ENCODE measurements around the gene NRG3.

Gene NRG3

GRCh38 chr10:82908751-82909150, 1033.8 kb downstream of the NRG3 start (continued):
- no peak for TF ChIP-seq TSHZ2 (CRISPR knock-in tag; IDR thresholded peaks at IDR 0.05)

GRCh38 chr10:82910301-82910700, 1035.3 kb downstream of the NRG3 start:
- ATAC-seq, result no peak
- TF ChIP-seq ZFP3 (CRISPR knock-in tag; IDR thresholded peaks at IDR 0.05) (no peak), RARB (CRISPR knock-in tag; IDR thresholded peaks at IDR 0.05) (no peak), PATZ1 (CRISPR knock-in tag; IDR thresholded peaks at IDR 0.05; ENCODE audit: borderline replicate concordance) (no peak), ZC3H10 (CRISPR knock-in tag; IDR thresholded peaks at IDR 0.05) (no peak), TSHZ2 (CRISPR knock-in tag; IDR thresholded peaks at IDR 0.05) (no peak), CSDC2 (CRISPR knock-in tag; IDR thresholded peaks at IDR 0.05) (no peak), TCF4 (CRISPR knock-in tag; IDR thresholded peaks at IDR 0.05; ENCODE audit: borderline replicate concordance) (no peak)

- ATAC-seq, result no peak
- TF ChIP-seq TSHZ2 (CRISPR knock-in tag; IDR thresholded peaks at IDR 0.05) (no peak), GLIS3 (CRISPR knock-in tag; IDR thresholded peaks at IDR 0.05) (no peak), ESRRG (CRISPR knock-in tag; IDR thresholded peaks at IDR 0.05) (no peak), ZFP3 (CRISPR knock-in tag; IDR thresholded peaks at IDR 0.05) (no peak), CREB5 (CRISPR knock-in tag; IDR thresholded peaks at IDR 0.05; ENCODE audit: low read depth) (no peak), CSDC2 (CRISPR knock-in tag; IDR thresholded peaks at IDR 0.05) (no peak), ZNF565 (CRISPR knock-in tag; conservative IDR thresholded peaks at IDR 0.05; ENCODE audit: low read depth) (no peak), ZNF70 (CRISPR knock-in tag; IDR thresholded peaks at IDR 0.05) (no peak), ISL1 (CRISPR knock-in tag; IDR thresholded peaks at IDR 0.05) (no peak), CSRNP3 (CRISPR knock-in tag; IDR thresholded peaks at IDR 0.05) (no peak), ZC3H10 (CRISPR knock-in tag; IDR thresholded peaks at IDR 0.05) (no peak), PPARA (CRISPR knock-in tag; IDR thresholded peaks at IDR 0.05; ENCODE audit: borderline replicate concordance) (no peak), POU6F1 (CRISPR knock-in tag; IDR thresholded peaks at IDR 0.05; ENCODE audit: borderline replicate concordance, low read depth) (no peak), TCF4 (CRISPR knock-in tag; IDR thresholded peaks at IDR 0.05; ENCODE audit: borderline replicate concordance) (no peak)
Observed at GRCh38 chr10:82914655-82915136, 1039.7 kb downstream of the NRG3 start.
